Mesendoderm (in vitro differentiated cells): ENCODE measurements around the gene LGALS7.

Source experiments
- DNase-seq: peaks from one replicate; pipeline ENCODE4 v3.0.0; 2013
- H2AK5ac ChIP-seq: 2 replicates; pipeline ENCODE4 v1.6.1; 2013; ENCODE audit warnings: low read length, inconsistent platforms
- H2BK120ac ChIP-seq: 2 replicates; pipeline ENCODE4 v1.6.1; 2013; ENCODE audit warnings: low read depth, mild to moderate bottlenecking, low read length, moderate library complexity, mixed read lengths
- H2BK15ac ChIP-seq: replicated peaks from 2 replicates; pipeline ENCODE4 v1.6.1; 2013; ENCODE audit warnings: low read depth, mild to moderate bottlenecking, moderate library complexity
- H2BK5ac ChIP-seq: 2 replicates; pipeline ENCODE4 v1.6.1; 2013; ENCODE audit warnings: low read length, inconsistent platforms
- H3K18ac ChIP-seq: 2 replicates; pipeline ENCODE4 v1.6.1; 2013; ENCODE audit warnings: mild to moderate bottlenecking, low read length, mixed read lengths
- H3K23ac ChIP-seq: one replicate; pipeline ENCODE4 v1.6.1; 2013; ENCODE audit warnings: low read length
- H3K27ac ChIP-seq: 2 replicates; pipeline ENCODE4 v1.5.1; 2013; ENCODE audit warnings: low read depth, mild to moderate bottlenecking, inconsistent platforms, low read length, moderate library complexity
- H3K27me3 ChIP-seq: 2 replicates; pipeline ENCODE4 v1.6.1; 2013; ENCODE audit warnings: low read length, control low read depth, mild to moderate bottlenecking, inconsistent platforms; ENCODE audit not compliant: insufficient read depth, poor library complexity
- H3K36me3 ChIP-seq: 2 replicates; pipeline ENCODE4 v1.6.1; 2013; ENCODE audit warnings: low read length, inconsistent platforms; ENCODE audit not compliant: control insufficient read depth, insufficient read depth
- H3K4ac ChIP-seq: one replicate; pipeline ENCODE4 v1.6.1; 2013; ENCODE audit warnings: low read depth, mild to moderate bottlenecking, low read length, moderate library complexity
- H3K4me1 ChIP-seq: 2 replicates; pipeline ENCODE4 v1.6.1; 2013; ENCODE audit warnings: low read depth, low read length, inconsistent platforms; ENCODE audit not compliant: control insufficient read depth
- H3K4me2 ChIP-seq: 2 replicates; pipeline ENCODE4 v1.6.1; 2013; ENCODE audit warnings: low read length
- H3K4me3 ChIP-seq: 2 replicates; pipeline ENCODE4 v1.5.1; 2013; ENCODE audit warnings: mild to moderate bottlenecking, low read length
- H3K56ac ChIP-seq: one replicate; pipeline ENCODE4 v1.6.1; 2013; ENCODE audit warnings: low read length
- H3K79me1 ChIP-seq: 2 replicates; pipeline ENCODE4 v1.6.1; 2013; ENCODE audit warnings: low read length, inconsistent platforms
- H3K79me2 ChIP-seq: 2 replicates; pipeline ENCODE4 v1.6.1; 2013; ENCODE audit warnings: mild to moderate bottlenecking, low read length; ENCODE audit not compliant: control insufficient read depth, insufficient read depth
- H3K9ac ChIP-seq: 2 replicates; pipeline ENCODE4 v1.6.1; 2013; ENCODE audit warnings: low read length, inconsistent platforms
- H4K5ac ChIP-seq: one replicate; pipeline ENCODE4 v1.6.1; 2013; ENCODE audit warnings: low read length
- H4K8ac ChIP-seq: one replicate; pipeline ENCODE4 v1.6.1; 2013; ENCODE audit warnings: low read depth, mild to moderate bottlenecking, control low read depth, low read length, moderate library complexity
- WGBS: extraction: QIAGEN DNeasy Blood & Tissue Kit; methylation state at CpG from one replicate; pipeline ENCODE4 v1.1.7; 2013; ENCODE audit warnings: low lambda C conversion rate, missing lambda C conversion rate; ENCODE audit not compliant: insufficient coverage; ENCODE audit errors: extremely low coverage; 5-methylcytosine and 5-hydroxymethylcytosine counted together

Gene LGALS7

DNA sequence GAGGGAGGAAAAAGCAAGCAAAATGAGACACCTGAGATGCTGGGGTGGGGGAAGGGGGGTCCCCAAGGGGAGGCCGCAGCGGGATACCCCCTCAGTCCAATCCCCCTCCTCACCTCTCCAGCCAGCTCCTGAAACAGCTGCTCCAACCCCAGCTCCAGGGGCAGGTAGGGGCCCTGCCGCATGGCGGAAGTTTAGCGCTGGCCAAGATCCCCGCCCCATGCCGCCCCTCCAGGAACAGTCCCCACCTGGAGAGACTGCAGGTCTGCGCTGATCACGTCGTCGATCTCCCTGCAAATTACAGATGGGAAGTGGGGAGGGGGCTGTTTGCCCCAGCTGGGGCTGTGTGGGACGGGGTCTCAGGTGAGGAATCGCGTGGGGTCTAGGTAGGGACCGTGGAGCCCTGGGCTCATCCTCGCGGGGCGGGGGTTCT lies 38.0 kb downstream of the LGALS7 start:
- H2BK5ac ChIP-seq: no peak overlapping the region
- H2BK120ac ChIP-seq: no peak overlapping the region
- H2BK15ac ChIP-seq: no peak overlapping the region
- peak overlapping the region; percentile 20 for H3K18ac ChIP-seq
- H3K79me2 ChIP-seq: no peaks in the 10 kb centered on the region
- H3K4me1 ChIP-seq: no peaks in the 10 kb centered on the region
- peak; percentile 82 for DNase-seq
- H3K36me3 ChIP-seq: peaks cover 5% of the 10 kb centered on the region
- WGBS: no CpG with 5 or more reads among the region's 18 CpGs
- H3K27ac ChIP-seq: peak overlapping the region; percentile 12
- peak overlapping the region; percentile 49 for H3K9ac ChIP-seq
- H3K79me1 ChIP-seq: no peaks in the 10 kb centered on the region
- H3K4me3 ChIP-seq: peak overlapping the region; percentile 31
- peak overlapping the region; percentile 55 for H3K4me2 ChIP-seq
- no peak overlapping the region for H3K4ac ChIP-seq
- H3K27me3 ChIP-seq: no peaks in the 10 kb centered on the region
- no peak overlapping the region for H4K5ac ChIP-seq
- no peak overlapping the region for H3K23ac ChIP-seq
- H4K8ac ChIP-seq: no peak overlapping the region
- no peak overlapping the region for H2AK5ac ChIP-seq
- peak overlapping the region; percentile 81 for H3K56ac ChIP-seq

DNA sequence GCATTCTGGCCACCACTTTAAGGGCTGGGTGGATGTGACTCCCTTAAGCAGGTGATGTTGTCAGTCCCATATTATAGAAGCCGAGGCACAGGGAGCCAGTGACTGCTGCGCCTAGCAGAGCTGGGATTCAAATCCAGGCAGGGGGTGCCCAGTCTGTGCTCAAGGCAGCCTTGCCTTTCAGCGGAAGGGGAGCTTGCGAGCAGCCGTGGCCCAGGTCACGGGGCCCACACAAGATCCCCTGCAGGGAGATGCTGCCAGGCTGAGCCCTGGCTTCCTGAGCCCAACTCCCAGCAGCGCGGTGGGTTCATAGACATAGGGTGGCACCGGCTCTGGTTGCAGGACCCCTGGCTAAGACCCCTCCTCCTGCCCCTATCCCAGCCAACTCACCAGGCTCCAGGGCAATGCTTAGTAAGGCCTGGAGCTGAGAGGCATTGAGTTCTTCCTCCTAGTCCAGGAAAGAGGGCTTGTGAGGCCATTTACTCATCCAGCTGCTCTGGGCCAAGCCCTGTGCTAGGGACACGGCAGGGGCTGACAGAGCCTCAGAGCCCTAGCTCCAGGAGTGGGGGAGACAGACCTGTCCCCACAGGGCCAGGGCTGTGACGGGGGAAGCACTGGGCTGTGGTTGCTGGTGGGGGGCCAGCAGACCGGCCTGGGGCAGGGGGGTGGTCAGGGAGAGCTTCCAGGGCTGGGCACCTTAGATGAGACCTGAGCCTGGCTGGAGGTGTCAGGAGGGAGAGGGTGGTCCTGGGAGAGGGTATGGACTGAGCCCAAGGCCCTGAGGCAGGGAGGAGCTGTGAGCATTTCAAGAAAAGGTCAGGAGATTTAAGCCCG lies 38.7 kb downstream of the LGALS7 start:
- no peak overlapping the region for H2AK5ac ChIP-seq
- H3K4me1 ChIP-seq: no peaks in the 10 kb centered on the region
- peak overlapping the region; percentile 12 for H3K27ac ChIP-seq
- H3K36me3 ChIP-seq: peaks cover 5% of the 10 kb centered on the region
- H2BK5ac ChIP-seq: no peak overlapping the region
- H3K79me1 ChIP-seq: no peaks in the 10 kb centered on the region
- H2BK15ac ChIP-seq: no peak overlapping the region
- no peak overlapping the region for H3K23ac ChIP-seq
- H4K8ac ChIP-seq: no peak overlapping the region
- H3K4me3 ChIP-seq: no peak overlapping the region
- H4K5ac ChIP-seq: no peak overlapping the region
- H3K27me3 ChIP-seq: no peaks in the 10 kb centered on the region
- peak overlapping the region; percentile 20 for H3K18ac ChIP-seq
- peak; percentile 50 for DNase-seq
- H3K79me2 ChIP-seq: no peaks in the 10 kb centered on the region
- peak overlapping the region; percentile 49 for H3K9ac ChIP-seq
- no peak overlapping the region for H2BK120ac ChIP-seq
- no CpG with 5 or more reads among the region's 13 CpGs for WGBS
- H3K56ac ChIP-seq: peak overlapping the region; percentile 81
- no peak overlapping the region for H3K4ac ChIP-seq
- peak overlapping the region; percentile 12 for H3K4me2 ChIP-seq

DNA sequence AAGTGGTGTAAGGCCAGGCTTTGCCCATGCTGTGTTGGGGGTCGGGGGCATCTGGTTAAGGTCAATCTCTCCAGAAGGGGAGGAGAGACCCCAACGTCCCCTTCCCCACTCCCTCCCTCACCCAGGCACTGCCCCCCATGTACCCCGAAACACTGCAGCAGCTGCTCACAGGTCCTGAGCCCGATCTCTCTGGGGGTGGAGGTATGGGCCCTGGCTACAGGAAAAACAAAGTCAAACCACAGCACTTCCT lies 39.2 kb downstream of the LGALS7 start:
- Histone ChIP-seq H2BK120ac (no peak overlapping the region), H3K4me3 (no peak overlapping the region), H2BK15ac (no peak overlapping the region), H3K23ac (no peak overlapping the region), H4K5ac (no peak overlapping the region), H3K4me1 (no peaks in the 10 kb centered on the region), H3K4ac (no peak overlapping the region), H3K9ac (no peak overlapping the region), H3K79me1 (no peaks in the 10 kb centered on the region), H4K8ac (no peak overlapping the region), H3K36me3 (peaks cover 5% of the 10 kb centered on the region), H3K27me3 (no peaks in the 10 kb centered on the region), H3K4me2 (no peak overlapping the region), H2AK5ac (no peak overlapping the region), H3K56ac (no peak overlapping the region), H2BK5ac (no peak overlapping the region), H3K79me2 (no peaks in the 10 kb centered on the region), H3K18ac (no peak overlapping the region), H3K27ac (no peak overlapping the region)
- no peak for DNase-seq
- WGBS: no CpG with 5 or more reads among the region's 4 CpGs

DNA sequence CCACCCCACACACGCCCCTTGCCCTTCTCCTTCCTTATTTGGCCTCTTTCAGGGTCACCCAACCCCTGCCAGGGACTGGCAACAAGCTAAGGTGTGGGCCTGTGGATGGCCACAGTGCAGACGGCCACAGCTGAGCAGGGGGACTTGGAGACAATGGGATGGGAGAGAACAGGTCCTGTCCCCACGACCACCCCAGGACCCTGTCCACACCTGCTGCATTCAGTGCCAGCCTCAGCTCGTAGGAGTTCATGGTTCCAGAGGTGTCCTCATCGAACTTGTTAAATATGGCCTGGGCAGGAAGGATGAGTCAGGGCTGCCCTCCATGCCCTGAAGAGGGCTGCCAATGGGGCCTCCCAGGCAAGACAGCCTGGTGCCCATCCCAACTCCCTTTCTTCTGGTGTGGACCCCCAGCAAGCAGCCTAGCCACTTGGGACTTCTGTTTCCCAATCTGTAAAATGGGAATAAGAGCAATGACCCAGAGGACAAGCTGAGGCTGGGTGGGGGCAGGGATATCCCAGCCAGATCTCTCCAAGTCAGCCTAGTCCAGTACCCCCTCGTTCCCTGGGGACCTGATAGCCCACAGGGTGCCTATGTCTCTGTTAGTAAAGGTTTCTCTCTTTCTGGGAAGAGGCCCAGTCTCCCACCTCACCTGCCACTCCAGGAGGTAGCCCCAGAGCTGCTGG lies 39.7 kb downstream of the LGALS7 start:
- Histone ChIP-seq H3K79me2 (no peaks in the 10 kb centered on the region), H3K9ac (no peak overlapping the region), H4K8ac (no peak overlapping the region), H3K4ac (no peak overlapping the region), H4K5ac (no peak overlapping the region), H3K56ac (peak overlapping the region; percentile 37), H2BK5ac (no peak overlapping the region), H3K79me1 (no peaks in the 10 kb centered on the region), H3K4me3 (no peak overlapping the region), H3K4me2 (no peak overlapping the region), H2BK120ac (no peak overlapping the region), H3K23ac (no peak overlapping the region), H3K27me3 (no peaks in the 10 kb centered on the region), H3K27ac (no peak overlapping the region), H3K36me3 (peaks cover 5% of the 10 kb centered on the region), H2BK15ac (no peak overlapping the region), H3K4me1 (no peaks in the 10 kb centered on the region), H3K18ac (no peak overlapping the region), H2AK5ac (no peak overlapping the region)
- no peak for DNase-seq
- WGBS: no CpG with 5 or more reads among the region's 6 CpGs

DNA sequence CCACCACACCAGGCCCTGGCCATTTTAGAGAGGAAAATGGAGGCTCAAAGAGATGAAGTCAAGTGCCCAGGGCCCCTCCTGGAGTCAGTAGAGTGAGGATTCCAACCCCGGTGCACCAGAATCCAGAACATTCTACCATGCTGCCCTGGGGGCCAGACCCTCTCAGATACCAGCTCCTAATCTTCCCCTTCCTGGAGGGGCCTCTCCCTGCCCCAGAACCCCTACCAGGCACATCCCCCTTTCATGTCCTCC lies 40.1 kb downstream of the LGALS7 start:
- Histone ChIP-seq H3K4me3 (no peak overlapping the region), H2BK120ac (no peak overlapping the region), H4K8ac (no peak overlapping the region), H3K36me3 (peaks cover 5% of the 10 kb centered on the region), H4K5ac (no peak overlapping the region), H2BK5ac (no peak overlapping the region), H3K27me3 (no peaks in the 10 kb centered on the region), H3K27ac (no peak overlapping the region), H3K4ac (no peak overlapping the region), H3K56ac (no peak overlapping the region), H3K79me1 (no peaks in the 10 kb centered on the region), H3K23ac (no peak overlapping the region), H3K4me1 (no peaks in the 10 kb centered on the region), H2AK5ac (no peak overlapping the region), H2BK15ac (no peak overlapping the region), H3K79me2 (no peaks in the 10 kb centered on the region), H3K18ac (no peak overlapping the region), H3K9ac (no peak overlapping the region), H3K4me2 (no peak overlapping the region)
- DNase-seq: no peak
- WGBS: no CpG with 5 or more reads among the region's 1 CpG
